Measurements from ENCODE around the gene NDST4.

Gene NDST4

DNA sequence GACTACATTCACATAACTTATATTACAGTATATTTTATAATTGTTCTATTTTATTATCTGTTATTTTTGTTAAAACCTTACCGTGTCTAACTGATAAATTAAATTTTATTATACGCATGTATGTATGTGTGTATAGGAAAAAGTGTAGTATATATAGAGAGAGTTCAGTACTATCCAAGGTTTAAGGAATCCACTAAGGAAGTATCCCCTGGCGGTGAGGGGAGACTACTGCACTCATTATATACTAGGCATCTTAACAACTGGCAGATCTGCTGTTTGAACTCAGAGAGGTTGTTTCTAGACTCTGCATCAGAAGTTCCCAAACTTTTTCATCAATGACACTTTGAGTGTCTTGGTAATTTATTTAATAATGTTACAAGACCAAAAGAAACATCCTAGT is 70.9 kb downstream of the NDST4 start:
- TF ChIP-seq ELF4 (IDR thresholded peaks at IDR 0.05): no peak
- no peak for TF ChIP-seq SUZ12 (IDR thresholded peaks at IDR 0.05)
- TF ChIP-seq FOXM1 (IDR thresholded peaks at IDR 0.05; ENCODE audit: borderline replicate concordance): no peak
- no peak for TF ChIP-seq TARDBP (IDR thresholded peaks at IDR 0.05)
- TF ChIP-seq NFRKB (IDR thresholded peaks at IDR 0.05): no peak
- POLR2A ChIA-PET: no interaction called here
- no peak for DNase-seq (ENCODE audit: extremely low spot score)
- CTCF ChIA-PET: no interaction called here

DNA sequence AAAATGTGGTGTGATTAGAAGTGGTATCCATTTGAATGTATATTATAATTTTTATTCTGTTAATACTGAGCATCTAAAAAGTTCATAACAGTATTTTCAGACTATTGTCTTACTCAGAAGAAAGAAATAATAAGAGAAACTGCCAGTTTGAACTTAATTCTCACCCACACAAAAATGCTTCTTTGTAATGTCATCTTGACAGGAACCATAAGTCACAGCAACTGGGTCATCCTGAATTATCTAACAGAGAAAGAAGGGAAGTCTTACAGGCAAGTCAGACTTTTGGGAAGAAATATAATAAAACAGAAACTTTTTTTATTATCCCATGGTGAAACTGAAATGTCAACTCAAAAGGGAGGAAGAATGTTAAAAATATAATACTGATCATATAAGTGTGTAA is 83.1 kb downstream of the NDST4 start:
- TF ChIP-seq LEF1 (IDR thresholded peaks at IDR 0.05; ENCODE audit: borderline replicate concordance) (no peak), SUZ12 (IDR thresholded peaks at IDR 0.05) (no peak), TARDBP (IDR thresholded peaks at IDR 0.05) (no peak), CTBP1 (IDR thresholded peaks at IDR 0.05; ENCODE audit: borderline replicate concordance) (no peak), ARNT (IDR thresholded peaks at IDR 0.05) (no peak), HDGF (IDR thresholded peaks at IDR 0.05; ENCODE audit: borderline replicate concordance) (no peak), SP1 (IDR thresholded peaks at IDR 0.05) (no peak), FOXA1 (IDR thresholded peaks at IDR 0.05) (no peak), ZNF384 (IDR thresholded peaks at IDR 0.05) (no peak), BHLHE40 (IDR thresholded peaks at IDR 0.05; ENCODE audit: borderline replicate concordance) (no peak), FOXM1 (IDR thresholded peaks at IDR 0.05; ENCODE audit: borderline replicate concordance) (no peak), NFRKB (IDR thresholded peaks at IDR 0.05) (no peak), ELF4 (IDR thresholded peaks at IDR 0.05) (no peak), FOXK2 (IDR thresholded peaks at IDR 0.05) (no peak), L3MBTL2 (conservative IDR thresholded peaks at IDR 0.05) (no peak)
- TF ChIP-seq, protein P1, sequence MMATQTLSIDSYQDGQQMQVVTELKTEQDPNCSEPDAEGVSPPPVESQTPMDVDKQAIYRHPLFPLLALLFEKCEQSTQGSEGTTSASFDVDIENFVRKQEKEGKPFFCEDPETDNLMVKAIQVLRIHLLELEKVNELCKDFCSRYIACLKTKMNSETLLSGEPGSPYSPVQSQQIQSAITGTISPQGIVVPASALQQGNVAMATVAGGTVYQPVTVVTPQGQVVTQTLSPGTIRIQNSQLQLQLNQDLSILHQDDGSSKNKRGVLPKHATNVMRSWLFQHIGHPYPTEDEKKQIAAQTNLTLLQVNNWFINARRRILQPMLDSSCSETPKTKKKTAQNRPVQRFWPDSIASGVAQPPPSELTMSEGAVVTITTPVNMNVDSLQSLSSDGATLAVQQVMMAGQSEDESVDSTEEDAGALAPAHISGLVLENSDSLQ (IDR thresholded peaks at IDR 0.05): no peak
- POLR2A ChIA-PET: no interaction called here
- CTCF ChIA-PET: no interaction called here
- DNase-seq (ENCODE audit: extremely low spot score): no peak

DNA sequence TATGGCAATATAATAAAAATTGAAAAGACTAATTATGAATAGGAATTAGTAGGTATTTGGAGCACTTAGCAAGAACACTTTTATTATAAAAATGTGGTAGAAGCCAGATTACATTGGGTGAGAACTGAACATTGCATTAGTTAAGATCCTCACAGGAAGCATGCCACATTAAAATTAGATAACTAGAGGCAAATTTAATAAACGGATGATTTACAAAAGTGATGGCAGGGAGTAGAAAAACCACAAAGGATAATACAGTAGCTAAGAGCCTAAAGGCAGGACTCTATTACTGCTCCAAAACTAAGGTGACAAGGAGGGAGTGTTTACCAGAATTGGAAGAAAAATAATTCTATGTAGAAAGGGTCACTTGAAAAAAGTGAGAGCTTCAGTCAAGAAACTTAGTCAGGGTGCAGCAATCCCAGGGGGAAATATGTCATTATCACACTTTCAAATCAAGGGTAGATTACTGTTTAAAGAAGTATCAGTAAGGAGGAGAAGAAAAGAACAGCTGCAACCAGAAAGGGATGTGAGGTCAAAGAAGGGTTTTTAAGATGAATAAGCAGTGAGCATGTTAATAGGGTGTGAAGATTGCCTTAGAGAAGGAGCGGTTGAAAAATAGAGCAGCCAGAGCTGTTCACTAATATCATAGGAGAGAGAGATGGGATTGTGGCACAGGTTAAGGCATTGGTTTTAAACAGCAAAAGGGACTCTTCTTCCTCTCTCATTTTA is 84.6 kb downstream of the NDST4 start:
- CTCF ChIA-PET: no interaction called here
- POLR2A ChIA-PET: no interaction called here
- TF ChIP-seq FOXM1 (IDR thresholded peaks at IDR 0.05; ENCODE audit: borderline replicate concordance) (no peak), L3MBTL2 (conservative IDR thresholded peaks at IDR 0.05) (no peak), FOXK2 (IDR thresholded peaks at IDR 0.05) (no peak), ELF4 (IDR thresholded peaks at IDR 0.05) (no peak), ARNT (IDR thresholded peaks at IDR 0.05) (no peak), ZNF384 (IDR thresholded peaks at IDR 0.05) (no peak), LEF1 (IDR thresholded peaks at IDR 0.05; ENCODE audit: borderline replicate concordance) (no peak), SUZ12 (IDR thresholded peaks at IDR 0.05) (no peak), SP1 (IDR thresholded peaks at IDR 0.05) (no peak), BHLHE40 (IDR thresholded peaks at IDR 0.05; ENCODE audit: borderline replicate concordance) (no peak), CTBP1 (IDR thresholded peaks at IDR 0.05; ENCODE audit: borderline replicate concordance) (no peak), NFRKB (IDR thresholded peaks at IDR 0.05) (no peak), HDGF (IDR thresholded peaks at IDR 0.05; ENCODE audit: borderline replicate concordance) (no peak), FOXA1 (IDR thresholded peaks at IDR 0.05) (no peak), TARDBP (IDR thresholded peaks at IDR 0.05) (no peak)
- TF ChIP-seq, protein P1 (IDR thresholded peaks at IDR 0.05): no peak
- DNase-seq (ENCODE audit: extremely low spot score): no peak

DNA sequence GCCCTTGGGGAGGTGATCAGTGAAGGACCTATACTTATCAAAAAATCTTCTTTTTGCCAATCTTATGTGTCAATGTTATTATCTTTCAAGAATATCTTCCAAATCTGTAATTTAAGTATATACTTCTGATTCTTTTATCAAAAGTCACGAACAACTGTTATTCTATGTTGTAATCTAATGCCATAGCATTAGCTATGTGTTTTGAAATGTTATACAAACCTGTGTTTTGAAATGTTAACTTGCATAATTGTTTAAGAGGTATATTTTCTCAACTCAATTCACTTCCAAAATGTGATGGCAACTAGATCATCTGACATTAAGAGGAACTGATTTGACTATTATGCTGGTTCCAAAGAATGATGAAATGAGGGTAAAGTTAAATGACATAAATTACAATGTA is 113.5 kb downstream of the NDST4 start:
- TF ChIP-seq, protein P1 (IDR thresholded peaks at IDR 0.05): no peak
- ChIA-PET POLR2A (no interaction called here), CTCF (no interaction called here)
- DNase-seq (ENCODE audit: extremely low spot score): no peak

DNA sequence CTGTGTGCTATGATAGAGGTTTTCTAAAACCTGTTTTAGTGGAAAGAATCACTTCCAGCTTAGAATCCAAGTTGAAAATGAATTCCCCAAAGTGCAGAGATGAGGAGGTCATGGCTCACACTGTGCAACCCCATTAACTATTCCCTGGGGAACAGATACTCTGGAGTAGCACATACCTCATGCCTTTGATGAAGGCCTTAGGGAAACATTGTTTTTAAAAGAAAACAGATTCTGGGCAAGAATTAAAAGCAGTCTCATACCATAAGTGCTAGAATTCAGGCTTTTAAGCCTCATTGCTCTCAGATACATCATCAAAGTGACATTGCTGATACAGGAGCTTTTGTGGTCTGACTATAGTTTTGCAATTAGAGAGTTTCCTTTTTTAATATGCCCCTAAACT is 115.1 kb downstream of the NDST4 start:
- ChIA-PET POLR2A (no interaction called here), CTCF (no interaction called here)
- peak; percentile 9 for DNase-seq (ENCODE audit: extremely low spot score)
- TF ChIP-seq FOXK2 (IDR thresholded peaks at IDR 0.05) (no peak), ZNF384 (IDR thresholded peaks at IDR 0.05) (no peak), SP1 (IDR thresholded peaks at IDR 0.05) (no peak), NFRKB (IDR thresholded peaks at IDR 0.05) (no peak)
- TF ChIP-seq, protein P1 (IDR thresholded peaks at IDR 0.05): no peak

DNA sequence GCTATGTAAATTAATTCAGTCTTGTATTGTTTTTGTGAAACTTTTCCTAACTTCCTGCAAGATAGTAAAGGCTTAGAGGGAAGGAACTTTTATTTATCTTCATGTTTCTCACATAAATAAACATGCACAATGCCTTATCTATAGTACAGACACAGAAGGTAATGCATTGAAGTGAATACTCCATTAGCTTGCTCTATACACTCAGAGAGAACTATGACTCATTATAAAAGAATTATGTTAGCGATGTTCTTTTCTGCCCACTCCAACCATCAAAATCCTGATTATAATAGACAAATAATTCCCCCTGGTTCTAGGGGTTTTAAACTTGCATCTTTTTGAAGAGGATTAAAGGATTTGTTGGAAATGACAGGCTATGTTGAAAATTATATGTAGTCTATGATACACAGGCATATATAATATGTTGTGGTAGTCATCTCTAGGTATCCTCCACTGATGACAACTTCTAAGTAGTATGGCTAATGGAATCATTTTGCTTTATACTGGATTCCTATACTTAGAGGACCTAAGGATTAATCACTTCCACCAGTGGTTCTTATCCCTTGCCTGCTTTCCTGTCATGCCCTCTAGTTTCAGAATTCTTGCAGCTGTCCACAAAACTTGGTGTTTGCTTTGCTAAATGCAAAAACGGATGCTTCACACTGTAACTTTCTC is 115.7 kb downstream of the NDST4 start:
- POLR2A ChIA-PET: no interaction called here
- DNase-seq (ENCODE audit: extremely low spot score): no peak
- CTCF ChIA-PET: no interaction called here
- TF ChIP-seq, protein P1 (IDR thresholded peaks at IDR 0.05): no peak
- TF ChIP-seq FOXA1 (IDR thresholded peaks at IDR 0.05) (no peak), ZNF384 (IDR thresholded peaks at IDR 0.05) (no peak), NFRKB (IDR thresholded peaks at IDR 0.05) (no peak), HDGF (IDR thresholded peaks at IDR 0.05; ENCODE audit: borderline replicate concordance) (no peak), TARDBP (IDR thresholded peaks at IDR 0.05) (no peak), ARNT (IDR thresholded peaks at IDR 0.05) (no peak), SUZ12 (IDR thresholded peaks at IDR 0.05) (no peak), LEF1 (IDR thresholded peaks at IDR 0.05; ENCODE audit: borderline replicate concordance) (no peak), L3MBTL2 (conservative IDR thresholded peaks at IDR 0.05) (no peak), SP1 (IDR thresholded peaks at IDR 0.05) (no peak), BHLHE40 (IDR thresholded peaks at IDR 0.05; ENCODE audit: borderline replicate concordance) (no peak), FOXK2 (IDR thresholded peaks at IDR 0.05) (no peak), ELF4 (IDR thresholded peaks at IDR 0.05) (no peak), FOXM1 (IDR thresholded peaks at IDR 0.05; ENCODE audit: borderline replicate concordance) (no peak), CTBP1 (IDR thresholded peaks at IDR 0.05; ENCODE audit: borderline replicate concordance) (no peak)

Measured in HEK293T (cell line).